CD14-positive monocyte (primary cell): ENCODE measurements around the gene KRTAP5-7. TPM values are rescaled to one million over a fixed set of nuclear protein-coding genes. Genes with fewer than 3 reads are reported as not detected.

Experiments used
- DNase-seq, 3 donors: peaks; one replicate each; pipeline ENCODE4 v3.0.0-alpha.2; 2011 to 2022
- H2AFZ ChIP-seq: 2 replicates; pipeline ENCODE4 v1.6.0; 2012; ENCODE audit warnings: mild to moderate bottlenecking, low read depth, low read length, inconsistent platforms; ENCODE audit not compliant: insufficient read depth, poor library complexity, severe bottlenecking
- H3K27ac ChIP-seq, 2 donors: 1 replicate in 1 of 2; 2 replicates in 1 of 2; pipeline ENCODE4 v1.5.1; 2012 to 2013; ENCODE audit warnings: low read length in 2 of 2, control low read depth in 1 of 2, inconsistent platforms in 1 of 2, low read depth in 1 of 2, mild to moderate bottlenecking in 1 of 2
- H3K27me3 ChIP-seq, 2 donors: one replicate each; pipeline versions ENCODE4 v1.6.0 to v1.6.1; 2011 to 2013; ENCODE audit warnings: low read length in 2 of 2; ENCODE audit not compliant: control insufficient read depth in 2 of 2, insufficient read depth in 2 of 2
- H3K36me3 ChIP-seq, 2 donors: replicated peaks in 1 of 2; 1 replicate in 1 of 2; 2 replicates in 1 of 2; pipeline versions ENCODE4 v1.5.1 to v1.6.1; 2012 to 2013; ENCODE audit warnings: low read length in 2 of 2, control low read depth in 1 of 2, inconsistent platforms in 1 of 2, mild to moderate bottlenecking in 1 of 2; ENCODE audit not compliant: insufficient read depth in 2 of 2, control insufficient read depth in 1 of 2
- H3K4me1 ChIP-seq, 2 donors: 1 replicate in 1 of 2; 2 replicates in 1 of 2; pipeline versions ENCODE4 v1.5.1 to v1.6.1; 2012 to 2013; ENCODE audit warnings: low read length in 2 of 2, control low read depth in 1 of 2, inconsistent platforms in 1 of 2, mild to moderate bottlenecking in 1 of 2, moderate library complexity in 1 of 2; ENCODE audit not compliant: insufficient read depth in 2 of 2, control insufficient read depth in 1 of 2
- H3K4me2 ChIP-seq: replicated peaks from 2 replicates; pipeline ENCODE3; 2012; ENCODE audit warnings: low read length, moderate library complexity, mild to moderate bottlenecking; ENCODE audit not compliant: poor library complexity, severe bottlenecking; ENCODE audit errors: extremely low read depth
- H3K4me3 ChIP-seq, 3 experiments: fragments of 200-600 bp in 1 of 3; sonication (generic) in 1 of 3; replicated peaks in 1 of 3; 1 replicate in 2 of 3; 2 replicates in 1 of 3; pipeline ENCODE4 v1.5.1; 2011 to 2013; ENCODE audit warnings: low read length in 3 of 3, mild to moderate bottlenecking in 3 of 3, control low read depth in 2 of 3, low read depth in 2 of 3, inconsistent platforms in 1 of 3, moderate library complexity in 1 of 3
- H3K79me2 ChIP-seq: 2 replicates; pipeline ENCODE4 v1.6.0; 2012; ENCODE audit warnings: mild to moderate bottlenecking, control low read depth, inconsistent platforms, low read length, moderate library complexity; ENCODE audit not compliant: insufficient read depth
- H3K9ac ChIP-seq: 2 replicates; pipeline ENCODE4 v1.6.0; 2017; ENCODE audit warnings: low read length, mild to moderate bottlenecking; ENCODE audit not compliant: insufficient read depth, poor library complexity, severe bottlenecking
- H3K9me3 ChIP-seq, 2 donors: replicated peaks in 1 of 2; 1 replicate in 1 of 2; 2 replicates in 1 of 2; pipeline versions ENCODE4 v1.5.1 to v1.6.1; 2012 to 2013; ENCODE audit warnings: low read length in 2 of 2, control low read depth in 1 of 2; ENCODE audit not compliant: control insufficient read depth in 1 of 2, insufficient read depth in 1 of 2
- H4K20me1 ChIP-seq: 2 replicates; pipeline ENCODE4 v1.6.0; 2012; ENCODE audit warnings: mild to moderate bottlenecking, low read length, control low read depth, moderate library complexity; ENCODE audit not compliant: insufficient read depth
- H3K27ac Mint-ChIP-seq, 7 donors: one replicate each; pipeline ENCODE4 v1.8.0; 2020; ENCODE audit warnings: mild to moderate bottlenecking in 7 of 7, mixed read lengths in 7 of 7, moderate library complexity in 6 of 7, inconsistent platforms in 2 of 7
- H3K27me3 Mint-ChIP-seq, 3 donors: one replicate each; pipeline ENCODE4 v1.8.0; 2021 to 2022; ENCODE audit warnings: low read depth in 3 of 3, mild to moderate bottlenecking in 3 of 3, mixed read lengths in 3 of 3, moderate library complexity in 3 of 3, inconsistent platforms in 1 of 3
- H3K36me3 Mint-ChIP-seq, 2 donors: one replicate each; pipeline ENCODE4 v1.8.0; 2020; ENCODE audit warnings: mixed read lengths in 2 of 2, inconsistent platforms in 1 of 2, mild to moderate bottlenecking in 1 of 2
- H3K4me1 Mint-ChIP-seq: one replicate; pipeline ENCODE4 v1.8.0; 2020; ENCODE audit warnings: mild to moderate bottlenecking, mixed read lengths
- H3K4me3 Mint-ChIP-seq, 2 donors: one replicate each; pipeline ENCODE4 v1.8.0; 2020; ENCODE audit warnings: mild to moderate bottlenecking in 2 of 2, mixed read lengths in 2 of 2, moderate library complexity in 1 of 2
- H3K9me3 Mint-ChIP-seq, 7 donors: one replicate each; pipeline ENCODE4 v1.8.0; 2020 to 2022; ENCODE audit warnings: mixed read lengths in 7 of 7, mild to moderate bottlenecking in 6 of 7, moderate library complexity in 6 of 7, inconsistent platforms in 2 of 7
- CTCF ChIP-seq: fragments of 200-600 bp; IDR thresholded peaks from one replicate; pipeline ENCODE4 v1.8.0; 2022; ENCODE audit warnings: antibody characterized with exemption, mild to moderate bottlenecking
- WGBS: methylation state at CpG from one replicate; pipeline ENCODE4 v1.1.5; 2013; ENCODE audit warnings: missing lambda C conversion rate; ENCODE audit not compliant: insufficient coverage; 5-methylcytosine and 5-hydroxymethylcytosine counted together
- intact Hi-C, 2 donors: fragments of 100-400 bp; cut with micrococcal nuclease; formaldehyde crosslinking; loops; one replicate each; pipeline versions ENCODE4 v1.15.0 to v1.15.1; 2023
- polyA plus RNA-seq, 3 donors: library from polyadenylated mRNA; depleted of rRNA in 1 of 3; unstranded in 2 of 3; stranded (reverse) in 1 of 3; fragments of 300-500 nt in 2 of 3; fragments of >200 nt in 1 of 3; fragmentation: Illumina TruSeq in 2 of 3; gene quantifications; 1 replicate in 2 of 3; 2 replicates in 1 of 3; pipeline ENCODE4 v1.2.3, GENCODE V29; 2012 to 2021

Gene KRTAP5-7
- polyA plus RNA-seq, 3 donors: 0.05 TPM; not detected in 2

- H3K27ac ChIP-seq: no peak overlapping the region
- H3K27me3 Mint-ChIP-seq: peaks cover 0 to 7% (median 4%) of the 10 kb centered on the region in 3 donors
- H3K4me1 ChIP-seq: peaks cover 0 to 4% of the 10 kb centered on the region in 2 donors
Measured at GRCh38 chr11:71555508-71555907, 28.4 kb downstream of the KRTAP5-7 start.

GRCh38 chr11:71556018-71556417 is 29.0 kb downstream of the KRTAP5-7 start:
- H3K36me3 ChIP-seq: no peaks in the 10 kb centered on the region
- no peaks in the 10 kb centered on the region for H3K9me3 ChIP-seq
- H3K27me3 Mint-ChIP-seq: peaks cover under 1 to 7% (median 6%) of the 10 kb centered on the region in 3 donors
- intact Hi-C loops: no loop called here
- WGBS: 94% methylated on average over 1 of the region's 4 CpGs
- peaks cover 7% of the 10 kb centered on the region for H3K4me1 Mint-ChIP-seq
- DNase-seq: no peak
- H3K27ac ChIP-seq: no peak overlapping the region
- H3K36me3 Mint-ChIP-seq: no peaks in the 10 kb centered on the region
- H3K4me3 Mint-ChIP-seq: no peak overlapping the region
- H3K9ac ChIP-seq: no peak overlapping the region
- H2AFZ ChIP-seq: no peak overlapping the region
- peaks cover 0 to 3% (median 0%) of the 10 kb centered on the region in 7 donors for H3K9me3 Mint-ChIP-seq
- no peak overlapping the region for H3K4me2 ChIP-seq
- H3K27me3 ChIP-seq: no peaks in the 10 kb centered on the region
- no peak overlapping the region for H3K27ac Mint-ChIP-seq
- no peaks in the 10 kb centered on the region for H3K79me2 ChIP-seq
- no peaks in the 10 kb centered on the region for H4K20me1 ChIP-seq
- TF ChIP-seq CTCF: no peak
- H3K4me3 ChIP-seq: no peak overlapping the region
- H3K4me1 ChIP-seq: peaks cover 0 to 4% of the 10 kb centered on the region in 2 donors

More at GRCh38 chr11:71555508-71555907, 28.4 kb downstream of the KRTAP5-7 start:
- Histone ChIP-seq H3K36me3 (no peaks in the 10 kb centered on the region), H3K9ac (no peak overlapping the region), H3K9me3 (no peaks in the 10 kb centered on the region), H3K79me2 (no peaks in the 10 kb centered on the region), H3K4me3 (no peak overlapping the region), H3K27me3 (no peaks in the 10 kb centered on the region), H4K20me1 (no peaks in the 10 kb centered on the region), H3K4me2 (no peak overlapping the region), H2AFZ (no peak overlapping the region)
- no peak overlapping the region for H3K4me3 Mint-ChIP-seq
- no peaks in the 10 kb centered on the region for H3K36me3 Mint-ChIP-seq
- peaks cover 0 to 3% (median 0%) of the 10 kb centered on the region in 7 donors for H3K9me3 Mint-ChIP-seq
- H3K27ac Mint-ChIP-seq: no peak overlapping the region
- no peak for DNase-seq
- WGBS: 97% methylated on average over 10 of the region's 11 CpGs
- TF ChIP-seq CTCF: no peak
- peaks cover 7% of the 10 kb centered on the region for H3K4me1 Mint-ChIP-seq
- intact Hi-C loops: no loop called here
